GM19351 (cell line): ENCODE measurements around the gene UBE2H.
"Not testable (repeated sequence)": the region's sequence is repeated elsewhere in the genome, so short reads cannot be mapped to it uniquely, and the experiment has no call there.

ENCODE experiments used
- ATAC-seq: cut with Tn5 transposase; IDR thresholded peaks from one replicate; pipeline ENCODE4 v1.9.1; 2021; ENCODE audit warnings: mild to moderate bottlenecking, moderate library complexity; ENCODE audit not compliant: unreplicated experiment

UBE2H gene

DNA sequence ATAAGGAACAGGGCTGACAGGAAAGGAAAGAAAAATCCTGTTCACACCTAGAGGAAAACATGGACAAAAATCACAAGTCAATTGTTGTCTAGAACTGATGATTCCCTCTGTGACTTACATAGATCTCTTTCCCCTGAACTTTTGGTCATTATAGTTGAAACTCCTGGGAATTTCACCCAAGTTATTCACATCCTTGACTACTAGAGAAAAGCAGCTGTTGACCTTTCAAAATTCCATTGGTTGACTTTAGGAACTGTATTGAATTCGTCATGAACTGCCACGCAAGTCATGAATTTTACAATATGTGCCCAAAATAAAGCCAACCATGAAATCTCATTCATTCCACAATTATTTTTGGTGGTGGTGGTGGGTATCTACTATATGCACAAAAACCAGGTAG lies 104.3 kb downstream of the UBE2H start:
- ATAC-seq, result no peak

DNA sequence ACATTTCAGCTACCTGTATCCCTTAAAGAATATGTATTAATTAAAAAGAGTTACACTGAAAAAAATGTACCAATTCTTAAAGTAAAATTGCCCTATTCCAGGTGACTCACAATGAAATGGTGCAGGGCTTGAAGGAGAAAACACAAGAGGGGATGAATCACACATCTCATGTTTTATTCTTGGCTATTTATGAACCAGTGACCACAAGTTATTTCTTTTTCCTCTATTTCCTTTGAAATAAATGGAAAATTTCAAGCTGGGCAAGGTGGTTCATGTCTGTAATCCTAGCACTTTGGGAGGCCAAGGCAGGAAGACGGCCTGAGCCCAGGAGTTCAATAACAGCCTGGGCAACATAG lies 106.8 kb downstream of the UBE2H start:
- no peak for ATAC-seq

DNA sequence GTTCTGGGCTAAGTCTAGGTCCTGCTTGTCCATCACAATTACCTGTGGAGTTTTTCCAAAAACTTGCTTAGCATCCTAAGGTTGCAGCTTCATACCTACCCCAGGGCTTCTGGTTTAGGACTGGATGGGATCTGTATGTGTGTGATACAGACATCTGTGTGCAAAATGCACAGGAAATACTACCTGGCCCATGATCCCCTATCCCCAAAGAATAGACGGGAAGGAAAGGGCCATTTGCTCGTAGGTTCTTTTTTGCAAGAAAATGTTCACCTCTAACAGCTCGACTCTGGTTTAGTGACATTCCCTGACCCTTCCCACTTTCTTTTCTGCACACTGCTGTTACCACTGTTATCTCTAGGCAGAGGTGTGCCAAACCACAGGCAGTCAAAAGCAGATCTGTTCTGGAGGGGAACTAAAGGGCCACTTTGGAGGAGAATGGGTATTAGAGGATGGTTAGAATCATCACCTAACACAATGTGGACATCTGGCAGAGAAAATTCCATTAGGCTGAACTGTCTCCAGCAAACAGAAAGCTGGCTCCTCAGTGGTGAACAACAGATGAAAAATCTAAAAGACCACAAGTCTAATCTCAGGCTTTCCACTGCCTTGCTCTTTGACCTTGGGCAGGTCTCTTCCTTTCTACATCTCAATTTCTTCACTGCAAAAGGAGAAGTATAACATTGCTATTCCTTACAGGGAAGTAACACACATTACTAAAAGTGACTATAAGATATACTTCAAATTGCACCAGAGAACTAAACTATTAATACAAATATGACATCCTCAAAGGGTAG lies 107.4 kb downstream of the UBE2H start:
- ATAC-seq, result no peak

DNA sequence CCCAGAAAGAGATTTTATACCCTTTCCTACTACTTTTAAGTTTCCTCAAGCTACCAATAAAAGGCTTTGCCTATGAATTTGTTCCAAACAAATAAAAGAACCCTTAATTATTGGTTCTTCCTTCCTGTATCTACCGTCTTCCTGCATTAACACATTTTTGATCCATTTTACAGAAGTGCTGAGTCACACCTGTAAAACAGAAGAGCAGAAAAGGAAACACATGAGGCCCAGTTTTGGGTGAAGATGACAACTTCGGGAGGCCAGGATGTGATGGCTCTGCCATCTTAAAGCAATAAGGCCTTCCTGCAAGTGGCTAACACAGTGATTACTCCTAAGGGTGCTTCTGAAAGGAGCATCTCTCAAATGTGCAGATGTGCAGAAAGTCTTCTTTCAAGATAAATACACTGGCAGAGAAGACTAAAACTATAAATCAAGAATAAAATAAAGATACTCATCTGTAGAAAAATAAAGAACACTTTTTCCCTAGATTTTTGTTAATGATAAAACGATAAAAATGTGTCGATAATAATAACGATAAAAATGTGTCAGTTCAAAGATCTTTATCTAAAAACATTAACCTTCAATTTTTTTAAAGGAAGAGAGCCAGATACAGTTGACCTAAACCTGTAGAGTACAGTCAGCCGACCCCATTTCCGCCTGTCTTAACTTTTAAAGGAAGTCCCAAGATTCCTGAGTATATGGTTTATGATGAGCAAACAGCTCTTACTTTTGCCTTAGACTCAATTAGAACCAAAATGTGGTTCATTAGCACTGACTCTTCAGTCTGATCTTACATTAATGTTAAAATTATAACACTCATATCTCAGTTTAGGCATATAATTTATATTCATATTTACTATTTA lies 108.6 kb downstream of the UBE2H start:
- no peak for ATAC-seq

DNA sequence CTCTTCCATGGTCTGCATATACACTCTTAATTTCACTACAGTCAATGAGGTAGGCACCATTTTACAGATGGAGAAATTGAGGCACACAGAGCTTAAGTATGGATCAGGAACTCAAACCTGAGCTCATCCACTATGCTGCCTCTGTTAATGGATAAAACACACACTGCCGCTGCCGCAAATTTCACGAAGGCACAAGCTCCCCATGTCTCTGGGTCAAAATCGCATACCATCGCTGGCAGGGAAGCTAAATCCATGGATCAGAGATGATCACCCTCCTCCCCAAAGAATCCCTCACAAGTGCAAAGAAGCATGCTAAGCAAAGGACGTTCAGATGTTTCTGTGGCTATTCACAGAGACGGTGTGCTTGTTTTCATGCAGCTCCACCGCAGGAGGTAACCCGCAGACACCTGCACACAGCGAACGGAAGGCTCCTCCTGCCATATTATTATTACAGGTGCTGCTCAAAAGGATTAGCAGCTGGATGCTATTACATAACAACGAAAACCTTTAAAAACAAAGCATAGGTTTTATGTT lies 109.3 kb downstream of the UBE2H start:
- no peak for ATAC-seq

DNA sequence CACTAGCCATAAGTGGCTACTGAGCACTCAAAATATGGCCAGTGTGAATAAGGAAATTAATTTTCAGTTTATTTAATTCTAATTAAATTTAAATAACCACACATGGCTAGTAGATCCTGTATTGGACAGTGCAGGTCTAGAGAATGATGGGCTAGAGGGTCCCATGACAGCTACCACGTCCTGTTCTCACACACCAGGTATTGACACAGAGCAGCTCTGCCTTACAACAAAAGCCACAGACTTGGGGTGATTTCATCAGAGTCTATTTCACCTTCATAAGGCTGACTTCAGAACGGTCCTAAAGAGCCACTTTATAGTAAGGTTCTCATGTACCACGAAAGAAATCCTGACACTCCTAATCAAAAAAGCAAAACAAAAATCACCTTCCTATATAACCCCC lies 111.3 kb downstream of the UBE2H start:
- ATAC-seq, result no peak

DNA sequence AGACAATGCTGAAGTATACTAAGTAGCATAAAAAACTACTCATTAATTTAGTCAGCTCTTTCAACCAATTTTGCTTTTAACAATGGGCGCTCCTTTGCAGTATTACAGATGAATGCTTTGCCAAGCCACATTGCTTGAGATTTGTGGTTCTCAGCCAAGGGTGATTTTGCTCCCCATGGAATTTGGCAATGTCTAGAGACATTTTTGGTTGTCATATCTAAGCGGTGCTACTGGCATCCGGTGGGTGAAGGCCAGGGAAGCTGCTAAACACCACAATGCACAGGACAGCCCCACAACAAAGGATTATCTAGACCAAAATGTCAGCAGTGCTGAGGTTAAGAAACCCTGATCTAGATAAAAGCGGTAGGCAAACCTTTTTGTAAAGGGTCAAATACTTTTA lies 112.0 kb downstream of the UBE2H start:
- no peak for ATAC-seq

DNA sequence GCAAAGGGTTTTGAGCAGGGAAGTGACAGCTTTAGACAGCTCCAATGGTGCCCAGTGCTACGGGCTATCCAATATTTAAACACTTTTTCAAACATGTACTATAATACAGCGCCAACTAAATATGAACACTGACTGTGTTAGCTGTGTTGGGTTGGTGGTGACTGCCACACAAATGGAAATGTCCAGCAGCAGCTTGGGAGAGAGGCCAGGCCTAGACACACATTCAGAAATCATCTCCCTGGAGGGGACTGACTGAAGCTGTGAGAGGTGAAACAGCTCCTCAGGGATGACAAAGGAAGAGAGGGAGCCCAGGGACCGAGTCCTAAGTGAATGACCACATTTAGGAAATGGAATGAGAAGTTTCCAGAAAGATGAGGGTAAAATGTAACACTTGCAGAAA lies 115.8 kb downstream of the UBE2H start:
- no peak for ATAC-seq

DNA sequence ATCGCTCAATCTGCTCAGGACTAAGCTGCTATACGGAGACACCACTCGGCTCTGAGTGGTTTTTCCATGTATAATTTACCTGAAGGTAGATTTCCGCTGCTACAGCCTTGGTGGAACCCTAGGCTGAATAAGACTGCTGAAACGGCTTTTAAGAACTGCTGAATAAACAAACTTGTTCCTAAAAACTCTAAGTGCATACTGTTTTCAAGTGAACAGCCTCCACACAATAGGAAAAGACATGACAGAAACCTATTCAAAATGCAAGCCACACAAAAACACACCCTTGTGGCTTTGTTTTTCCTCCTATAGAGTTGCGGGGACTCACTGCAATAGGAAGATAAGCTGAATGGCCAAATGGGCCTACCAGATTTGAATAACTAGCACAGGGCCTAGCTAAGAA lies 117.2 kb downstream of the UBE2H start:
- no peak for ATAC-seq

DNA sequence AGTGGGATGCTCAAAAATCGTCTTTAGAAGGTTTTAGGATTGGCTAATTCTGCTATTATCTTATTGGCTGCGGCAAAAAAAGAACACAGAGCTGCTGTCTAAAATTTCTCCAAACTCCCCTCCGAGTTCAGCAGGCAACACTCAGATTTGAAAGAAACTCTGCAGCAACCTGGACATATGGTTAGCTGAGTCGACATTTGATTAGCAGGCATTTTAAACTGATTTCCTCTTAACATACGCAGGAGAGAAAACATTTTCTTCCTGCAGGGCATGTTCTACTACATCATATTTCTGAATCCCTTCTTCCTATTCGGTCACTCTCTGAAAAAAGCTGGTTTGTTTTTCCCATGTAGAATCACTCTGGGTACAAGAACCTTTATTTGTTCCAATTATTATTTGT lies 119.4 kb downstream of the UBE2H start:
- not testable (repeated sequence) for ATAC-seq

DNA sequence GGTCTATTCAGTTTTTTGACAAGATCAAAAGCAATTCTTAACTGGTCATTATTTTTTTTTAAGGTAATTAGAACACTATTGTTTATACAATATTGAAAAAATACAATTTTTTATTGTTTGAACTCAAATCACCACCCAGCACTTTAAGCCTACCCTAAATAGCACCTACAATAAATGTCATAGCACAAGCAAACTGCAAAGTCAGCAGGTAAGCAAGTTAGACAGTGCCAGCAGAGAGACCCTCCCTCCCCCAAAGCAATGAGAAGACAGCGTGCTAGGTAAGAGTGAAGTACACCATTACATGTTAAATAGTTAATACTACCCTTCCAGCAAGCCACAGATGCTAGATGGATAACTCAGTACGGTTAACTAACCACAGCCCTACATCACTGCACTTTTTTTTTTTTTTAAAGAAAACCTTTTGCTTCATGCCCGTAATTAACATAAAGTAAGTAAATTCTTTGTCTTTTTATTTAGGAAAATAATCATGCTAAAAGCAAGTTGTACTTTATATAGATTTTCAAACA lies 120.0 kb downstream of the UBE2H start:
- no peak for ATAC-seq

DNA sequence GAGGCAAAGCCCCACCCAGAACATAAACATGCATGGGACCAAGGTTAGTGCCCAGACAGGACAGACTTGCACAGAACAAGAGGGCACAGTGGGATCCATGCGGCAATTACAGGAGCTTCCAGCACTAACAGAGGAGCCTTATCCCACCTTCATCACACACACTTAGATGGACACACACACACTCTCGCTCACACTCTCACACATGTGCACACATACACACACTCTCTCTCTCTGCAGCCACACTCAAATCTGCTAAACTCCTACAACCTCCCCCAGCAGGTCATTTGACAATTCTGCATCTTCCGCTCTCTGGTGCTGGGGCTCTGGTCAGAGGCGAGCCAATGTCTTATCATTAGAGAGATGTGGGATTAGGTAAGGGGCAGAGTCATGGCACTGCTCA lies 120.5 kb downstream of the UBE2H start:
- no peak for ATAC-seq

DNA sequence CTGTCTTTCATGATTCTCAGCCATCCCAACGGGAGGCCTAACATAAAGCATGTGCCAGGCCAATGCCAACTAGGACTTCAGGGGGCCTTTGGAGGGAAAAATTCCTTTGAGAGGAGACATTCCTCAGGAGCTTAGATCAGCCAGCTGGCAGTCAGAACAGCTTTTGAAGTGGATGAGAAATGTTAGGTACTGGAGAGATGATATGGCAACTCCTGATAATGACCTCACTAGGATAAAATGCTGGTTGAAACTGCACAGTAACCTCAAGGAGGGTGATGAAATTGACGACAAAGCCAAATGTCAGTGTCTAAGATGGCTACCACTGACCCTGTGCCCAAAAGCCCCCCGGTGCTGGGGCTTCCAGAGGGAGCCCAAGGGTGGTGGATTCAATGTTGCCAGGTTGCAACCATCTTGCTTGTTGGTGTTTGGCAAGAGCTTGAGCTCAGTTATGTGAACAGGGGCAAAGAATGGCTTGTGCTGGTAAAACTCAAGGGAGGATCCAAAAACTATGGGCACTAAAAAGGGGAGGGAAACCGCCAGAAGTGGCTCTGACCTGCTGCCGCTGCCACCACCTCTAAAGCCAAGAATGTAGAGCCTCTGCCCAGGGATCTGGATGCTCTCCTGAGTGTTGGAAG lies 121.2 kb downstream of the UBE2H start:
- ATAC-seq, result no peak

DNA sequence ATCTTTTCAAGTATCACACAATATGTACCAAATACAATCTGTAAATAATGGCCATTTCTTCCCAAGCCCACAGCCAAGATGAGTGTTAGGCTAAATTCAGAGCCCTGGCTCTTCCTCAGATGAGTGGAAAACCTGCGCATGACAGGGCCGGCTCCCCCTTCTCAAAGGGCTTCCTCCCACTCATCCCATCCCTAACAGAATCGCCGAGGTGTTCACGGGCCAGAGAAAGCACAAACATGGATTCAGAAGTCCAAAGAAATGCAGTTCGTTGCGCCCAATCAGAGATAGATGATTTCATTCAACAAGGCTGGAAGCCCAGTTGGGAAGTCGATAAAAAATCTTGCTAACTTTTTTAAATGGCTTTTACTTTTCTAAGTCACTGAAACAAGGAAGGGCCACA lies 121.8 kb downstream of the UBE2H start:
- ATAC-seq, result no peak

DNA sequence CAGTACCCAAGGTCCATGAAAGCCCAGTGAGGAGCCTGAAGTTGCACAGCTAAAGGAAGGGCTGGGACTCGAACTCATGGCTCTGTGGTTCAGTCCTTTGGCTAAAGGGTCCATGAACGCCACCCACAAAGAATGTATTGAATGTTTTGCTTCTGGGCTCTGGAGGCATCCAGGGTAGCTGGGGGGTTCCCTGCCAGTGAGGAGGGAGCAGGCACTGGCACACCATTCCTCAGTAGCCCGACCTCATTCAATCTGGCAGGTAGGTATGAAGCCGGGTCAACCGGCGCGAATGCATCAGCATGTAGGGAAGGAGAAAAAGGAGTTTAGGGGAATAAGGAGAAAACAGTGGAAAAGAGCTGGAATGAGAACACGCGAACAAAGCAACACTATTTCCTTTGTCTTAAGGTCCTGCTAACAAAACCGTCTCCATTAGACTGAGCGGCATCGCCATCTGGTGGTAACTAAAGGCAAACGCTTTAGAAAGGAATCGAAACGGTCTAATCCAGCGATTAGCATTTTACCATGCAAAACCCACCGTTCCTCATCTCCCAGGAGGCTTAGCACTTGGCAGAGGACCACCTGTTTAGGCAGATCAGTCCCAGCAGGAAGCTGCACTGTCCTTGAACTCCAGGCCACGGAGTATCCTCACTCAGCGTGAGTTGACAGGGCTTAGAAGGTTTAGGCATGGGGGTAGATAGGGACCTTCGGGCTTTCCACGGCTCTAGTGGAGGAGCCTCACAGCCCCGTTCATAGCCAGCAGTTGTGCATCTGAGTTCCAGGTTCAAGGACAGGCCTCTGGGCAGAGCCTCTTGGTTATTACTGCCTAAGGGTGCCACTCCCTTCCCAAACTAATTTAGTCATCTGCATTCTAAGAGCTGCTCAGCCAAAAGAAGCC lies 122.8 kb downstream of the UBE2H start:
- ATAC-seq, result no peak

DNA sequence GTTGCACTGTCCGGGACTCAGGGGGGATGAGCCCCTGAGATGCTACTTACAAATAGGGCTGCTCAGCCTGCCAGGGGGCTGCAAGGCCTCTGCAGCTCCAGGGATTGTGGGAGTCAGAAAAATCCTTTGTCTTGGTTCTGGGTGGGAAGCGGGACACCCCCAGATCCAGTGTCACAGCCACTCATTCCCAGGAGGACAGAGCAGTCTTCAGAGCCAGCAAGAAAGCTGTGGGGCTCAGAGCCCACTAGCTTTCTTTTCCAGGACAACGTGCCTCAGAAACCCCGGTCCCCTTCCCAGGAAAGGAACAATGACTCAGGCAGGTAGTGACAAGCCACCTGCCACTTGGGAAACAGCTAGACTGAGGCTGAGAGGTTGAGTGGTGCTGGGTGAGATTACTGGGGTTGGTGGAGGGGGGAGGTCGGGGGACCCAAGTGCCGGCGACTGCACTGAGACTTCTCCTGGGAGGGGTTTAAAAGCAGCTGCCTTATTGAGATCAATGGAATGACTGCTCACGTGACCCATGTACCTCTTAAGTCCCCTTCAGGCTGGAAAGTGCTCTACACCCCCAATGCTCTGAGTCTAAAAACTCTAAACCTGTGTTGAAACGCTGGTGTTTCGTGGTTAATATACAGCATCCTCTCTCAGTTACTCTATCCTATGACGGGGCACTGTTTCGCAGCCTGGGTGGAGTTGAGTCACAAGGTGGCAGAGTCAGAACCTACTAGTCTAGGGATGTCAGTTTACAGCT lies 123.6 kb downstream of the UBE2H start:
- ATAC-seq, result no peak

DNA sequence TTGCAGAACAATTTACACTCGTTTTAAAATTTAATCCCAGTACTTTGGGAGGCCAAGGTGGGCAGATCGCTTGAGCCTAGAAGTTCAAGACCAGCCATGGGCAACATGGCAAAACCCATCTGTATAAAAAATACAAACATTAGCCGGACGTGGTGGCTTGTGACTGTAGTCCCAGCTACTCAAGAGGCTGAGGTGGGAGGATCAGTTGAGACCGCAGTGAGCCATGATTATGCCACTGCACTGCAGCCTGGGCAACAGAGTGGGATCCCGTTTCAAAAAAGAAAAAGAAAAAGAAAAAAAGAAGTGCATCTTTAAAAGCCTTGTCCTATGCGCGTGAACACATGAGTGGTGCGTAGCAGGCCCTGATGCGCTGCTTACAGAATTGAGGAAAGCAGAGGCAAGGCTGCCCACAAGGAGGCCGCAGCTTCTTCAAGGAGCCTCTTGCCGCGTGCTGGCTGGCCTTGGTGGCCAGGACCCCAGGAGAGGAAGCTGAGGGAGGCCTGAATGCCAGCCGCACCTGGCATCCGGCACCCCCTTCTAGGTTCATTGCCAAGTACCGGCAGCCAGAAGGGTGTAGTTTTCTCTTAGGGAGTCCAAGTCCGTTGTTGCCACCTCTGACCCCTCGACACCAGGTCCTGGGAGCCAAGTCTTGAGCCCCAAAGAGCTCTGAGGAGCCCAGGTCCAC lies 124.5 kb downstream of the UBE2H start:
- ATAC-seq, result no peak

DNA sequence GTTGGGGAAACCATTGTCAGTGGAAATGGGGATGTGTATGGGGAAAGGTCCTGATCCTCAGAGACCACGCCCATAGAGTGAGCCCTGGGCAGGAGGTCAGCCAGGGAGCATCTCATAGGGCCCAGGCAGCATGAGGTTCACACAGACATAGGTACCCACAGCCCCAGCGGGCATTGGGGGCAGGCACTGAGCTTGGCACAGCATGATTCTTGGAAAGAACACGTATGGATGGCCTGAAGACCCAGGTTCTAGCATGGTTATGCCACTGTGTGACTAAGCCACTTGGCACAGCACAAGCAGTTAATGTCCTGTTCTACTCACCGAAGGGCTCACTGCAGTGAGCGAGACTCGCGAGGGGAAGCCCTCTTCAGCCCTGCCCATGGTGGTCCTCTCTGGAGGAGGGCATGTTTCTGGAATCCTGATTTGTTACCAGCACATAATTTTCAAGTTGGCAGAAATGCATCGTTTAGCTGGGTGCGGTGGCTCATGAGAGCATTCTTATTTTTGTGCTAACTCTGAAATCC lies 125.2 kb downstream of the UBE2H start:
- no peak for ATAC-seq

DNA sequence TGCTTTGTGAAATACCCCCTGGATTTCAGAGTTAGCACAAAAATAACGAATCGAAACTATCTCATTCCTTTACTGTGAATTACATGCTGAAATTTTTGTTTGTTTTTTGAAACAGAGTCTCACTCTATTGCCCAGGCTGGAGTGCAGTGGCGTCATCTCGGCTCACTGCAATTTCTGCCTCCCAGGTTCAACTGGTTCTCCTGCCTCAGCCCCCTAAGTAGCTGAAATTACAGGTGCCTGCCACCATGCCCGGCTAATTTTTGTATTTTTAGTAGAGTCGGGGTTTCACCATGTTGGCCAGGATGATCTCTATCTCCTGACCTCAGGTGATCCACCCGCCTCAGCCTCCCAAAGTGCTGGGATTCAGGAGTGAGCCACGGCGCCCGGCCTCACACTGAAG lies 125.9 kb downstream of the UBE2H start:
- ATAC-seq, result not testable (repeated sequence)
